PFSK-1 (cell line): ENCODE data around the gene MC1R.

ENCODE experiments used
- FOXP2 ChIP-seq: optimal IDR thresholded peaks from 2 replicates; pipeline ENCODE3; 2011; ENCODE audit warnings: borderline replicate concordance, control low read depth, inconsistent platforms; ENCODE audit not compliant: insufficient read depth; ENCODE audit errors: extremely low read length, extremely low read depth
- POLR2AphosphoS5 ChIP-seq: IDR thresholded peaks from 2 replicates; pipeline ENCODE4 v1.6.1; 2012; ENCODE audit warnings: low read depth, mild to moderate bottlenecking, control low read depth, low read length, moderate library complexity
- REST ChIP-seq, 2 experiments: IDR thresholded peaks; 2 replicates each; pipeline versions ENCODE4 v1.6.1 to v1.8.0; 2011 to 2012; ENCODE audit warnings: low read depth in 2 of 2, low read length in 2 of 2, control low read depth in 1 of 2, inconsistent platforms in 1 of 2, mild to moderate bottlenecking in 1 of 2, moderate library complexity in 1 of 2; ENCODE audit not compliant: insufficient read depth in 1 of 2
- SIN3A ChIP-seq: IDR thresholded peaks from 2 replicates; pipeline ENCODE4 v1.6.1; 2012; ENCODE audit warnings: mild to moderate bottlenecking, low read length, moderate library complexity, borderline replicate concordance; ENCODE audit not compliant: insufficient read depth
- TAF1 ChIP-seq: IDR thresholded peaks from 2 replicates; pipeline ENCODE4 v1.6.1; 2012; ENCODE audit warnings: low read length, control low read depth, borderline replicate concordance; ENCODE audit not compliant: insufficient read depth

MC1R gene

GRCh38 chr16:89909777-89910716, 8.6 kb upstream of the MC1R start:
- no peak for TF ChIP-seq TAF1
- TF ChIP-seq FOXP2, result peak; percentile 45
- no peak for TF ChIP-seq SIN3A
- TF ChIP-seq POLR2AphosphoS5, result 0 out of 2 replicates have a peak, but pooled peaks have one; percentile 19
- no peak for TF ChIP-seq REST (IDR thresholded peaks at IDR 0.05; ENCODE audit: insufficient read depth in 1 of 2, low read depth in 2 of 2, low read length in 2 of 2)

- TF ChIP-seq TAF1 (no peak), REST (IDR thresholded peaks at IDR 0.05; ENCODE audit: insufficient read depth in 1 of 2, low read depth in 2 of 2, low read length in 2 of 2) (no peak), FOXP2 (no peak), SIN3A (no peak), POLR2AphosphoS5 (no peak)
Measured at GRCh38 chr16:89910717-89911354, 7.8 kb upstream of the MC1R start.

GRCh38 chr16:89911375-89911774, 7.3 kb upstream of the MC1R start:
- TF ChIP-seq SIN3A (no peak), FOXP2 (no peak), TAF1 (no peak), REST (IDR thresholded peaks at IDR 0.05; ENCODE audit: insufficient read depth in 1 of 2, low read depth in 2 of 2, low read length in 2 of 2) (no peak), POLR2AphosphoS5 (no peak)

- TF ChIP-seq FOXP2 (no peak), REST (IDR thresholded peaks at IDR 0.05; ENCODE audit: insufficient read depth in 1 of 2, low read depth in 2 of 2, low read length in 2 of 2) (no peak), SIN3A (no peak), POLR2AphosphoS5 (no peak), TAF1 (no peak)
Measured at GRCh38 chr16:89912143-89912542, 6.5 kb upstream of the MC1R start.
